Neural progenitor cell (in vitro differentiated cells): Measurements from ENCODE around the gene STRADA. TPM values are rescaled to one million over a fixed set of nuclear protein-coding genes. Genes with fewer than 3 reads are reported as not detected.

ENCODE experiments used
- DNase-seq: peaks from one replicate; pipeline ENCODE4 v3.0.0-alpha.2; 2016; ENCODE audit warnings: low spot score
- H2AFZ ChIP-seq: fragments of 200-600 bp; sonication (generic); replicated peaks from 2 replicates; pipeline ENCODE4 v1.6.1; 2016; ENCODE audit warnings: antibody characterized with exemption
- H3F3A ChIP-seq: fragments of 200-600 bp; sonication (generic); 2 replicates; pipeline ENCODE4 v1.6.1; 2016; ENCODE audit warnings: antibody characterized with exemption, low read depth
- H3K27ac ChIP-seq: fragments of 200-600 bp; sonication (generic); 2 replicates; pipeline ENCODE4 v1.5.1; 2016; ENCODE audit warnings: mild to moderate bottlenecking
- H3K27me3 ChIP-seq: fragments of 200-600 bp; sonication (generic); 2 replicates; pipeline ENCODE4 v1.6.1; 2016; ENCODE audit warnings: mild to moderate bottlenecking, moderate library complexity
- H3K36me3 ChIP-seq: fragments of 200-600 bp; sonication (generic); 2 replicates; pipeline ENCODE4 v1.5.1; 2016
- H3K4me1 ChIP-seq: fragments of 200-600 bp; sonication (generic); 2 replicates; pipeline ENCODE4 v1.6.1; 2016; ENCODE audit warnings: mixed run types
- H3K4me2 ChIP-seq: fragments of 200-600 bp; sonication (generic); 2 replicates; pipeline ENCODE4 v1.6.1; 2016
- H3K4me3 ChIP-seq: fragments of 200-600 bp; sonication (generic); 2 replicates; pipeline ENCODE4 v1.5.1; 2016
- H3K79me2 ChIP-seq: fragments of 200-600 bp; sonication (generic); 2 replicates; pipeline ENCODE4 v1.6.1; 2016; ENCODE audit warnings: low read depth
- H3K9ac ChIP-seq: fragments of 200-600 bp; sonication (generic); 2 replicates; pipeline ENCODE4 v1.6.1; 2016
- H3K9me3 ChIP-seq: fragments of 200-600 bp; sonication (generic); 2 replicates; pipeline ENCODE4 v1.5.1; 2016; ENCODE audit warnings: low read depth
- H4K20me1 ChIP-seq: fragments of 200-600 bp; sonication (generic); 2 replicates; pipeline ENCODE4 v1.6.1; 2016; ENCODE audit warnings: low read depth
- H3K27ac Mint-ChIP-seq: 3 replicates; pipeline ENCODE4 v1.8.0; 2021; ENCODE audit warnings: mixed read lengths
- H3K27me3 Mint-ChIP-seq: 2 replicates; pipeline ENCODE4 v1.8.0; 2022; ENCODE audit warnings: low read depth, mild to moderate bottlenecking, inconsistent platforms, moderate library complexity, mixed read lengths; ENCODE audit not compliant: insufficient read depth
- H3K36me3 Mint-ChIP-seq: 3 replicates; pipeline ENCODE4 v1.8.0; 2021; ENCODE audit warnings: mixed read lengths
- H3K4me1 Mint-ChIP-seq: 3 replicates; pipeline ENCODE4 v1.8.0; 2021; ENCODE audit warnings: mixed read lengths
- H3K4me3 Mint-ChIP-seq: 3 replicates; pipeline ENCODE4 v1.8.0; 2021; ENCODE audit warnings: mild to moderate bottlenecking, moderate library complexity, mixed read lengths
- H3K9me3 Mint-ChIP-seq: 3 replicates; pipeline ENCODE4 v1.8.0; 2020; ENCODE audit warnings: mixed read lengths
- CTCF ChIP-seq: fragments of 200-600 bp; sonication (generic); IDR thresholded peaks from 2 replicates; pipeline ENCODE4 v1.5.1; 2017; ENCODE audit warnings: antibody characterized with exemption, mild to moderate bottlenecking
- EZH2 ChIP-seq: fragments of 200-600 bp; sonication (generic); IDR thresholded peaks from 2 replicates; pipeline ENCODE4 v1.6.1; 2017; ENCODE audit warnings: antibody characterized with exemption, mild to moderate bottlenecking, moderate library complexity
- EZH2phosphoT487 ChIP-seq: fragments of 200-600 bp; sonication (generic); IDR thresholded peaks from 2 replicates; pipeline ENCODE4 v1.6.1; 2017; ENCODE audit warnings: antibody characterized with exemption
- total RNA-seq: library from RNA; depleted of rRNA; stranded (reverse); fragments of >200 nt; gene quantifications from 2 replicates; pipeline ENCODE4 v1.2.3, GENCODE V29; 2015; ENCODE audit warnings: low replicate concordance

Gene STRADA
- total RNA-seq, 1 donor from 2014 or later, result 69.6 TPM

DNA sequence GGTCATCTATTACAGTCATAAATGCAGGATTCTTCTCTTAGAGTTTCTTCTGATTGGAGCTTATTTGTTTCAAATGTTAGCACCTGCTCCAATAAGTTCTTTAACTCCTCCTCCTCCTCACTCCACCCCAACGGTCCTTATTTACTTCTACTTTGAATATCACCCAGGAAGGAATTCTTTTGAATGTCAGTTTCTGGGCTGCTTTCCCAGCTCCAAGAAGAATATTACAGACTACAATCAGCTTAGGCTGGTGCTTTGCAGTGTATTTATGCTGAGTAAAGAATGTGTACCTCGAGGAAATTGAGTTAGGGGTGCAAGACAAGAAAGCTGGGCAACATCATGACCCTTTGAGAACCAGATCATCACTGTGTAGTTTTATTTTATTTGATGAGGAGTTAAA lies 88.5 kb downstream of the STRADA start:
- H3K4me1 ChIP-seq, result peaks cover under 1% of the 10 kb centered on the region
- H3K79me2 ChIP-seq, result no peaks in the 10 kb centered on the region
- no peak overlapping the region for H3K4me2 ChIP-seq
- H3K27ac ChIP-seq, result no peak overlapping the region
- H2AFZ ChIP-seq, result no peak overlapping the region
- no peak overlapping the region for H3K4me3 Mint-ChIP-seq
- DNase-seq, result no peak
- no peak overlapping the region for H3K4me3 ChIP-seq
- no peak overlapping the region for H3K27ac Mint-ChIP-seq
- no peaks in the 10 kb centered on the region for H3K36me3 ChIP-seq
- no peaks in the 10 kb centered on the region for H4K20me1 ChIP-seq
- H3K9me3 ChIP-seq, result no peaks in the 10 kb centered on the region
- peaks cover under 1% of the 10 kb centered on the region for H3F3A ChIP-seq
- peaks cover 12% of the 10 kb centered on the region for H3K36me3 Mint-ChIP-seq
- TF ChIP-seq CTCF, result no peak
- TF ChIP-seq EZH2phosphoT487, result no peak
- TF ChIP-seq EZH2, result no peak
- no peak overlapping the region for H3K9ac ChIP-seq
- H3K4me1 Mint-ChIP-seq, result peaks cover 7% of the 10 kb centered on the region
- H3K27me3 Mint-ChIP-seq, result peaks cover 2% of the 10 kb centered on the region
- no peaks in the 10 kb centered on the region for H3K9me3 Mint-ChIP-seq
- H3K27me3 ChIP-seq, result no peaks in the 10 kb centered on the region

Other genes with a start within 250 kb of the STRADA start
- gene KCNH6, start 218.4 kb downstream of the STRADA start, total RNA-seq, result 0.03 TPM in 1 of 2 replicates, not detected in the other
- 56.5 and 70.6 TPM in 2 replicates for gene DCAF7, start 191.3 kb downstream of the STRADA start, total RNA-seq
- gene TACO1, start 140.9 kb downstream of the STRADA start, total RNA-seq, result 15.4 and 18.3 TPM in 2 replicates
- gene MAP3K3, start 119.4 kb downstream of the STRADA start, total RNA-seq, result 21.6 and 28.8 TPM in 2 replicates
- gene LIMD2, start 41.7 kb downstream of the STRADA start, total RNA-seq, result 7.0 and 36.9 TPM in 2 replicates
- 49.2 and 60.8 TPM in 2 replicates for gene CCDC47, start 31.8 kb upstream of the STRADA start, total RNA-seq
- gene DDX42, start 32.4 kb upstream of the STRADA start, total RNA-seq, result 87.4 and 104 TPM in 2 replicates
- 49.6 and 69.7 TPM in 2 replicates for gene PSMC5, start 85.6 kb upstream of the STRADA start, total RNA-seq
- gene FTSJ3, start 85.9 kb upstream of the STRADA start, total RNA-seq, result 21.8 and 44.3 TPM in 2 replicates
- gene SMARCD2, start 100.9 kb upstream of the STRADA start, total RNA-seq, result 80.7 and 100 TPM in 2 replicates
- gene CSH2, start 131.9 kb upstream of the STRADA start, total RNA-seq, result not detected in 2 replicates
- gene GH2, start 140.1 kb upstream of the STRADA start, total RNA-seq, result not detected in 2 replicates
- gene CSH1, start 154.8 kb upstream of the STRADA start, total RNA-seq, result not detected in 2 replicates
- gene CSHL1, start 169.5 kb upstream of the STRADA start, total RNA-seq, result not detected in 2 replicates
- gene GH1, start 177.0 kb upstream of the STRADA start, total RNA-seq, result not detected in 2 replicates
- gene CD79B, start 190.5 kb upstream of the STRADA start, total RNA-seq, result 1.6 TPM in 1 of 2 replicates, not detected in the other
- gene SCN4A, start 231.1 kb upstream of the STRADA start, total RNA-seq, result 1.8 and 4.2 TPM in 2 replicates